GM12872 (cell line): ENCODE data around the gene TCP11.

Experiments
- CTCF ChIP-seq: IDR thresholded peaks from 3 replicates; pipeline ENCODE4 v1.5.1; 2011; ENCODE audit warnings: low read depth, mild to moderate bottlenecking, low read length, moderate library complexity; ENCODE audit not compliant: insufficient read depth

TCP11 gene

GRCh38 chr6:35073766-35074471, 67.2 kb downstream of the TCP11 start:
- no peak for TF ChIP-seq CTCF

DNA sequence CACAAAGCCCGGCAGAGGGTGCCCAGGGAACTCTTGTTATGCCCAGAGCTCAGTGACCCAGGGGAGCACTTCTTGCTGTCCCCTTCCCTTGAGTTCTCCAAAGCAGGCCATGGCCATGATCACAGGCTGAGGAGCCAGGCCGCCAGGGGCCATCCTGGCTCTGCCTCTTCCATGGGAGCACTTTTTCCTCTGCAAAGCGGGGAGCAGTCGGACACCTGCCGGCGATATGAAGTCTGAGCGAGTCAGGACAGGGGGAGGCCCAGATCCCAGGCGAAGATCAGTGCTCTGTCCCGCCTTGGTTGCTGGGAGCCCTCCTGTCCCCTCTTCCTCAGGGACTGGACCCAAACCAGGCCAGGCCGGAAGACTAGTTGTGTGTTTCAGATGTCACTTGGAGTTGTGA, 67.9 kb downstream of the TCP11 start:
- TF ChIP-seq CTCF: no peak

- no peak for TF ChIP-seq CTCF
Observed at GRCh38 chr6:35072698-35073055, 68.5 kb downstream of the TCP11 start.

- no peak for TF ChIP-seq CTCF
Observed at GRCh38 chr6:35072051-35072697, 69.0 kb downstream of the TCP11 start.

DNA sequence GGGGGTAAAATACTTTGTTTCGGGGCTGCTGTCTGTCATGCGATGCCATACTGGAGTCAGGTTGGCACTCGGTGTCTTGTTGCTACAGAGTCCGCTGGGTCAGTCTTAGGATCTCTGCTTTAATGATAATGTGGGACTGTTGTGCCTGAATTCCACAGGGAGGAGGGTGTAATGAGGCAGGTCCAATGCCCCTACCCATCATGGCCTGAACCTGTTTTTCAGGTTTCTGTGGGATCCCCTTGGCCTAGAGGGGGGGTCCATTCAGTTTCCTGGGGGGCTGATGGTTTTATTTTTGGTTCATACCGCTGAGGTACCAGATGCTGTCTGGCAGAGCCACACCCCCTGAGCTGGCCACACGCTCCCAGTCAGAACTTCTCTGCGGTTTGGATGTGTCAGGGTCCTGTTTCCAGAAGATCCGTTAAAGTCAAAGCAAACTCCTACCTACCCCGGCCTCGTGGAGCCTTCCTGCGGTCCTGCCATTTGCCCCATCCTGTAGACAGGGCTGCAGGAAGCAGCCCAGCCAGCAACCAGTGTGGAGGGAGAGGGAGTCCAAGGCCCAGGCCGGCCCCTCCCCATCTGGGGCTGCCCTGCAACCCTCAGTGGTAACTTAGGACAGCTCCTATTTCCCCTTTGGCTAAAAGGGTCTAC, 69.7 kb downstream of the TCP11 start:
- TF ChIP-seq CTCF: no peak

DNA sequence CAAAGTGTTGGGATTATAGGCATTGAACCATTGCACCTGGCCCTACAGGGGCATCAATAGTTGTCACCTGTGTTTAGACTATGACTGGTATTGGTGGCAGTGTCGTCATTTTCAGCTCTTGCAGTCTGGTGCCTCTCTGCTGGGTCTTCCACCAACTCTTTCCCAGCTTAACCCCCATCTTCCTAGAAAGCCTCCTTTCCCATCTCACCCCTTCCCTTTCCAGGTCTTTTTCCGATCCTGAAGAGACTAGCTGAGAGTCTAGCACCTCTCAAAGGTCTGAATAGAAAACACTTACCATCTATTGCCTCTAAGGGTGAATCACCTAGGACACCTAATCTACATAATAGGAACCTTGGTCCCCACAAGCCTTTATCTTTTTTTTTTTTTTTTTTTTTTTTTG, 71.0 kb downstream of the TCP11 start:
- no peak for TF ChIP-seq CTCF

GRCh38 chr6:35069262-35069661, 71.9 kb downstream of the TCP11 start:
- no peak for TF ChIP-seq CTCF
